CD14-positive monocyte (primary cell): ENCODE measurements around the gene SHD. TPM values are rescaled to one million over a fixed set of nuclear protein-coding genes. Genes with fewer than 3 reads are reported as not detected.

Experiments used
- DNase-seq, 3 donors: peaks; one replicate each; pipeline ENCODE4 v3.0.0-alpha.2; 2011 to 2022
- H2AFZ ChIP-seq: 2 replicates; pipeline ENCODE4 v1.6.0; 2012; ENCODE audit warnings: mild to moderate bottlenecking, low read depth, low read length, inconsistent platforms; ENCODE audit not compliant: insufficient read depth, poor library complexity, severe bottlenecking
- H3K27ac ChIP-seq, 2 donors: 1 replicate in 1 of 2; 2 replicates in 1 of 2; pipeline ENCODE4 v1.5.1; 2012 to 2013; ENCODE audit warnings: low read length in 2 of 2, control low read depth in 1 of 2, inconsistent platforms in 1 of 2, low read depth in 1 of 2, mild to moderate bottlenecking in 1 of 2
- H3K27me3 ChIP-seq, 2 donors: one replicate each; pipeline versions ENCODE4 v1.6.0 to v1.6.1; 2011 to 2013; ENCODE audit warnings: low read length in 2 of 2; ENCODE audit not compliant: control insufficient read depth in 2 of 2, insufficient read depth in 2 of 2
- H3K36me3 ChIP-seq, 2 donors: replicated peaks in 1 of 2; 1 replicate in 1 of 2; 2 replicates in 1 of 2; pipeline versions ENCODE4 v1.5.1 to v1.6.1; 2012 to 2013; ENCODE audit warnings: low read length in 2 of 2, control low read depth in 1 of 2, inconsistent platforms in 1 of 2, mild to moderate bottlenecking in 1 of 2; ENCODE audit not compliant: insufficient read depth in 2 of 2, control insufficient read depth in 1 of 2
- H3K4me1 ChIP-seq, 2 donors: 1 replicate in 1 of 2; 2 replicates in 1 of 2; pipeline versions ENCODE4 v1.5.1 to v1.6.1; 2012 to 2013; ENCODE audit warnings: low read length in 2 of 2, control low read depth in 1 of 2, inconsistent platforms in 1 of 2, mild to moderate bottlenecking in 1 of 2, moderate library complexity in 1 of 2; ENCODE audit not compliant: insufficient read depth in 2 of 2, control insufficient read depth in 1 of 2
- H3K4me2 ChIP-seq: replicated peaks from 2 replicates; pipeline ENCODE3; 2012; ENCODE audit warnings: low read length, moderate library complexity, mild to moderate bottlenecking; ENCODE audit not compliant: poor library complexity, severe bottlenecking; ENCODE audit errors: extremely low read depth
- H3K4me3 ChIP-seq, 3 experiments: fragments of 200-600 bp in 1 of 3; sonication (generic) in 1 of 3; replicated peaks in 1 of 3; 1 replicate in 2 of 3; 2 replicates in 1 of 3; pipeline ENCODE4 v1.5.1; 2011 to 2013; ENCODE audit warnings: low read length in 3 of 3, mild to moderate bottlenecking in 3 of 3, control low read depth in 2 of 3, low read depth in 2 of 3, inconsistent platforms in 1 of 3, moderate library complexity in 1 of 3
- H3K79me2 ChIP-seq: 2 replicates; pipeline ENCODE4 v1.6.0; 2012; ENCODE audit warnings: mild to moderate bottlenecking, control low read depth, inconsistent platforms, low read length, moderate library complexity; ENCODE audit not compliant: insufficient read depth
- H3K9ac ChIP-seq: 2 replicates; pipeline ENCODE4 v1.6.0; 2017; ENCODE audit warnings: low read length, mild to moderate bottlenecking; ENCODE audit not compliant: insufficient read depth, poor library complexity, severe bottlenecking
- H3K9me3 ChIP-seq, 2 donors: replicated peaks in 1 of 2; 1 replicate in 1 of 2; 2 replicates in 1 of 2; pipeline versions ENCODE4 v1.5.1 to v1.6.1; 2012 to 2013; ENCODE audit warnings: low read length in 2 of 2, control low read depth in 1 of 2; ENCODE audit not compliant: control insufficient read depth in 1 of 2, insufficient read depth in 1 of 2
- H4K20me1 ChIP-seq: 2 replicates; pipeline ENCODE4 v1.6.0; 2012; ENCODE audit warnings: mild to moderate bottlenecking, low read length, control low read depth, moderate library complexity; ENCODE audit not compliant: insufficient read depth
- H3K27ac Mint-ChIP-seq, 7 donors: one replicate each; pipeline ENCODE4 v1.8.0; 2020; ENCODE audit warnings: mild to moderate bottlenecking in 7 of 7, mixed read lengths in 7 of 7, moderate library complexity in 6 of 7, inconsistent platforms in 2 of 7
- H3K27me3 Mint-ChIP-seq, 3 donors: one replicate each; pipeline ENCODE4 v1.8.0; 2021 to 2022; ENCODE audit warnings: low read depth in 3 of 3, mild to moderate bottlenecking in 3 of 3, mixed read lengths in 3 of 3, moderate library complexity in 3 of 3, inconsistent platforms in 1 of 3
- H3K36me3 Mint-ChIP-seq, 2 donors: one replicate each; pipeline ENCODE4 v1.8.0; 2020; ENCODE audit warnings: mixed read lengths in 2 of 2, inconsistent platforms in 1 of 2, mild to moderate bottlenecking in 1 of 2
- H3K4me1 Mint-ChIP-seq: one replicate; pipeline ENCODE4 v1.8.0; 2020; ENCODE audit warnings: mild to moderate bottlenecking, mixed read lengths
- H3K4me3 Mint-ChIP-seq, 2 donors: one replicate each; pipeline ENCODE4 v1.8.0; 2020; ENCODE audit warnings: mild to moderate bottlenecking in 2 of 2, mixed read lengths in 2 of 2, moderate library complexity in 1 of 2
- H3K9me3 Mint-ChIP-seq, 7 donors: one replicate each; pipeline ENCODE4 v1.8.0; 2020 to 2022; ENCODE audit warnings: mixed read lengths in 7 of 7, mild to moderate bottlenecking in 6 of 7, moderate library complexity in 6 of 7, inconsistent platforms in 2 of 7
- CTCF ChIP-seq: fragments of 200-600 bp; IDR thresholded peaks from one replicate; pipeline ENCODE4 v1.8.0; 2022; ENCODE audit warnings: antibody characterized with exemption, mild to moderate bottlenecking
- WGBS: methylation state at CpG from one replicate; pipeline ENCODE4 v1.1.5; 2013; ENCODE audit warnings: missing lambda C conversion rate; ENCODE audit not compliant: insufficient coverage; 5-methylcytosine and 5-hydroxymethylcytosine counted together
- intact Hi-C, 2 donors: fragments of 100-400 bp; cut with micrococcal nuclease; formaldehyde crosslinking; loops; one replicate each; pipeline versions ENCODE4 v1.15.0 to v1.15.1; 2023
- polyA plus RNA-seq, 3 donors: library from polyadenylated mRNA; depleted of rRNA in 1 of 3; unstranded in 2 of 3; stranded (reverse) in 1 of 3; fragments of 300-500 nt in 2 of 3; fragments of >200 nt in 1 of 3; fragmentation: Illumina TruSeq in 2 of 3; gene quantifications; 1 replicate in 2 of 3; 2 replicates in 1 of 3; pipeline ENCODE4 v1.2.3, GENCODE V29; 2012 to 2021

SHD gene
- polyA plus RNA-seq, 3 donors, result not detected

- peaks cover 27 to 58% of the 10 kb centered on the region in 2 donors for H3K9me3 ChIP-seq
- H3K4me1 ChIP-seq, result peaks cover 21 to 24% of the 10 kb centered on the region in 2 donors
- Mint-ChIP-seq H3K27ac (no peak overlapping the region), H3K4me1 (peaks cover 24% of the 10 kb centered on the region), H3K27me3 (peaks cover 23 to 32% (median 28%) of the 10 kb centered on the region in 3 donors), H3K4me3 (no peak overlapping the region), H3K36me3 (peaks cover 3% of the 10 kb centered on the region in 2 donors), H3K9me3 (peaks cover 41 to 61% (median 51%) of the 10 kb centered on the region in 7 donors)
- TF ChIP-seq CTCF, result no peak
- H3K4me3 ChIP-seq, result no peak overlapping the region
- peaks cover 2 to 23% of the 10 kb centered on the region in 2 donors for H3K27me3 ChIP-seq
- H3K9ac ChIP-seq, result no peak overlapping the region
- H4K20me1 ChIP-seq, result no peaks in the 10 kb centered on the region
- intact Hi-C loops, result loop anchor here in 1 of 2 donors (10.0 kb wide), 1 partner anchor 352 kb away; the partner anchor contains the start of gene MYDGF
- WGBS, result 86% methylated on average over 29 of the region's 37 CpGs
- no peak overlapping the region for H3K4me2 ChIP-seq
- H3K27ac ChIP-seq, result no peak overlapping the region
- no peak overlapping the region for H2AFZ ChIP-seq
- no peaks in the 10 kb centered on the region for H3K79me2 ChIP-seq
- H3K36me3 ChIP-seq, result no peaks in the 10 kb centered on the region
- no peak for DNase-seq
Observed at GRCh38 chr19:4322942-4323665, 44.0 kb downstream of the SHD start.

- no peak overlapping the region for H3K4me3 Mint-ChIP-seq
- no peak overlapping the region for H3K9ac ChIP-seq
- no peaks in the 10 kb centered on the region for H3K79me2 ChIP-seq
- peaks cover 3% of the 10 kb centered on the region in 2 donors for H3K36me3 Mint-ChIP-seq
- H3K27me3 ChIP-seq, result peaks cover 2 to 25% of the 10 kb centered on the region in 2 donors
- intact Hi-C loops, result loop anchor here in 1 of 2 donors (10.0 kb wide), 1 partner anchor 351 kb away; the partner anchor contains the start of gene MYDGF
- H3K4me3 ChIP-seq, result no peak overlapping the region
- peaks cover 27 to 56% of the 10 kb centered on the region in 2 donors for H3K9me3 ChIP-seq
- TF ChIP-seq CTCF, result no peak
- H3K4me1 ChIP-seq, result peaks cover 23 to 26% of the 10 kb centered on the region in 2 donors
- no peaks in the 10 kb centered on the region for H3K36me3 ChIP-seq
- H3K4me2 ChIP-seq, result no peak overlapping the region
- no peak for DNase-seq
- WGBS, result 98% methylated on average over 5 of the region's 9 CpGs
- peaks cover 29% of the 10 kb centered on the region for H3K4me1 Mint-ChIP-seq
- no peaks in the 10 kb centered on the region for H4K20me1 ChIP-seq
- H2AFZ ChIP-seq, result no peak overlapping the region
- H3K27ac ChIP-seq, result no peak overlapping the region
- peaks cover 25 to 37% (median 34%) of the 10 kb centered on the region in 3 donors for H3K27me3 Mint-ChIP-seq
- peaks cover 41 to 60% (median 53%) of the 10 kb centered on the region in 7 donors for H3K9me3 Mint-ChIP-seq
- no peak overlapping the region for H3K27ac Mint-ChIP-seq
Observed at GRCh38 chr19:4323692-4324091, 44.6 kb downstream of the SHD start.
